ENCODE measurements around the gene CDKAL1. TPM values are rescaled to one million over a fixed set of nuclear protein-coding genes. Genes with fewer than 3 reads are reported as not detected.

Gene CDKAL1
- total and polyA plus RNA-seq, 9 of the 15 experiments (the other 6 are each of a cell fraction or from before 2014, with no cell fraction given) = 11.2 to 36.3 (median 20.1) TPM

- no peaks in the 10 kb centered on the region for H3K36me3 ChIP-seq (ENCODE audit: control insufficient read depth, insufficient read depth, low read length)
- no peaks in the 10 kb centered on the region; a peak in 1 of 5 replicates for H3K4me1 ChIP-seq (replicated peaks in 1 of 2; ENCODE audit: control insufficient read depth in 2 of 2, insufficient read depth in 2 of 2, low read length in 2 of 2)
- no peaks in the 10 kb centered on the region for H3K27me3 ChIP-seq (ENCODE audit: control insufficient read depth in 2 of 2, insufficient read depth in 2 of 2, low read length in 2 of 2)
- no peaks in the 10 kb centered on the region for H3K9me3 ChIP-seq (replicated peaks; ENCODE audit: control insufficient read depth, insufficient read depth, low read depth, low read length)
- intact Hi-C loops (cut with micrococcal nuclease) = no loop called here
- no peak overlapping the region for H3K27ac ChIP-seq (ENCODE audit: extremely low read depth, low read depth, low read length)
- H3K4me3 ChIP-seq = no peak overlapping the region
- DNase-seq (ENCODE audit: extremely low read depth in 1 of 4, low spot score in 3 of 4) (no peak), FAIRE-seq (no peak), ATAC-seq (no peak)
- no peaks in the 10 kb centered on the region for H3K9me1 ChIP-seq (ENCODE audit: control insufficient read depth, insufficient read depth, low read length)
- WGBS (ENCODE audit: insufficient coverage, low coverage, missing lambda C conversion rate) = 71% methylated on average over 3 of the region's 3 CpGs
- POLR2A ChIA-PET = interaction anchor here (0.8 kb wide), 1 partner anchor 11 kb away, joined by 3 read pairs; no protein-coding TSS in a partner anchor
- no TSS peak for BruUV-seq (replicated peaks)
- in situ Hi-C loops (cut with MboI) = no loop called here
- H3K4me2 ChIP-seq (ENCODE audit: insufficient read depth, low read length) = no peak overlapping the region
- H3K79me2 ChIP-seq (ENCODE audit: control insufficient read depth, insufficient read depth, low read length) = no peaks in the 10 kb centered on the region
- no peak overlapping the region for H2AFZ ChIP-seq (ENCODE audit: low read depth, low read length)
- H3K9ac ChIP-seq (ENCODE audit: insufficient read depth in 1 of 2, low read depth in 2 of 2, low read length in 2 of 2) = no peak overlapping the region
- TF ChIP-seq FOXK2 (conservative IDR thresholded peaks at IDR 0.05 in 1 of 2, IDR thresholded peaks at IDR 0.05 in 1 of 2; ENCODE audit: low read depth in 2 of 2) = no peak
- no peak for TF ChIP-seq PURB (CRISPR knock-in tag; IDR thresholded peaks at IDR 0.05; ENCODE audit: low read depth)
- no peak for TF ChIP-seq BRD9 (IDR thresholded peaks at IDR 0.05; ENCODE audit: low read depth, partially characterized antibody)
- no peak for TF ChIP-seq MAX (CRISPR knock-in tag; IDR thresholded peaks at IDR 0.05)
- no peak for TF ChIP-seq TARDBP (IDR thresholded peaks at IDR 0.05)
- TF ChIP-seq SMAD3 (CRISPR knock-in tag; conservative IDR thresholded peaks at IDR 0.05) = no peak
- no peak for TF ChIP-seq PHB2 (IDR thresholded peaks at IDR 0.05; ENCODE audit: low read depth)
- TF ChIP-seq, protein P1, sequence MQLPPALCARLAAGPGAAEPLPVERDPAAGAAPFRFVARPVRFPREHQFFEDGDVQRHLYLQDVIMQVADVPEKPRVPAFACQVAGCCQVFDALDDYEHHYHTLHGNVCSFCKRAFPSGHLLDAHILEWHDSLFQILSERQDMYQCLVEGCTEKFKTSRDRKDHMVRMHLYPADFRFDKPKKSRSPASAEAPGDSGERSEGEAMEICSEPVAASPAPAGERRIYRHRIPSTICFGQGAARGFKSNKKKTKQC (CRISPR knock-in tag; IDR thresholded peaks at IDR 0.05) = no peak
- TF ChIP-seq HMBOX1 (IDR thresholded peaks at IDR 0.05) = no peak
- TF ChIP-seq, protein P2, sequence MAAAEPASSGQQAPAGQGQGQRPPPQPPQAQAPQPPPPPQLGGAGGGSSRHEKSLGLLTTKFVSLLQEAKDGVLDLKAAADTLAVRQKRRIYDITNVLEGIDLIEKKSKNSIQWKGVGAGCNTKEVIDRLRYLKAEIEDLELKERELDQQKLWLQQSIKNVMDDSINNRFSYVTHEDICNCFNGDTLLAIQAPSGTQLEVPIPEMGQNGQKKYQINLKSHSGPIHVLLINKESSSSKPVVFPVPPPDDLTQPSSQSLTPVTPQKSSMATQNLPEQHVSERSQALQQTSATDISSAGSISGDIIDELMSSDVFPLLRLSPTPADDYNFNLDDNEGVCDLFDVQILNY (CRISPR knock-in tag; IDR thresholded peaks at IDR 0.05) = no peak
- TF ChIP-seq TBP (optimal IDR thresholded peaks at IDR 0.05; ENCODE audit: low read depth, low read length) = no peak
- no peak for TF ChIP-seq EGR1 (conservative IDR thresholded peaks at IDR 0.05)
- no peak for TF ChIP-seq ARID1B (IDR thresholded peaks at IDR 0.05)
- TF ChIP-seq GTF2A2 (tag; IDR thresholded peaks at IDR 0.05) = no peak
- TF ChIP-seq SETDB1 (IDR thresholded peaks at IDR 0.05; ENCODE audit: low read length) = no peak
- TF ChIP-seq, protein P3, sequence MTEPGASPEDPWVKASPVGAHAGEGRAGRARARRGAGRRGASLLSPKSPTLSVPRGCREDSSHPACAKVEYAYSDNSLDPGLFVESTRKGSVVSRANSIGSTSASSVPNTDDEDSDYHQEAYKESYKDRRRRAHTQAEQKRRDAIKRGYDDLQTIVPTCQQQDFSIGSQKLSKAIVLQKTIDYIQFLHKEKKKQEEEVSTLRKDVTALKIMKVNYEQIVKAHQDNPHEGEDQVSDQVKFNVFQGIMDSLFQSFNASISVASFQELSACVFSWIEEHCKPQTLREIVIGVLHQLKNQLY (CRISPR knock-in tag; conservative IDR thresholded peaks at IDR 0.05) = no peak
- no peak for TF ChIP-seq MYBL2 (IDR thresholded peaks at IDR 0.05; ENCODE audit: low read depth)
- no peak for TF ChIP-seq MYBL2 (CRISPR knock-in tag; IDR thresholded peaks at IDR 0.05; ENCODE audit: borderline replicate concordance)
- H4K20me1 ChIP-seq (replicated peaks; ENCODE audit: control insufficient read depth, insufficient read depth, low read length) = no peaks in the 10 kb centered on the region
- CTCF ChIA-PET (ENCODE audit: low intra/inter-chr PET ratio) = no interaction called here
These were observed 544.2 kb downstream of the CDKAL1 start for GRCh38 chr6:21078497-21078896.

Data from K562 (cell line).